Thymus (tissue), 11 donors: ENCODE measurements around the gene PRRX1. TPM values are rescaled to one million over a fixed set of nuclear protein-coding genes. Genes with fewer than 3 reads are reported as not detected.
A peak's percentile ranks its signal among the peaks of the same experiment; 100 is the strongest.

Source experiments
- DNase-seq, 9 donors: peaks; one replicate each; pipeline ENCODE4 v3.0.0-alpha.2; 2013; ENCODE audit warnings: low spot score in 9 of 9, low read depth in 6 of 9, missing footprints in 1 of 9
- H3K27ac ChIP-seq, 2 donors: one replicate each; pipeline ENCODE4 v1.5.1; 2013; ENCODE audit warnings: control low read depth in 1 of 2, low read depth in 1 of 2, low read length in 1 of 2, mild to moderate bottlenecking in 1 of 2, moderate library complexity in 1 of 2
- H3K27me3 ChIP-seq, 2 donors: one replicate each; pipeline ENCODE4 v1.5.1; 2013; ENCODE audit warnings: low read length in 1 of 2; ENCODE audit not compliant: control insufficient read depth in 2 of 2, insufficient read depth in 1 of 2
- H3K36me3 ChIP-seq, 2 donors: one replicate each; pipeline ENCODE4 v1.5.1; 2013; ENCODE audit warnings: low read length in 1 of 2, mild to moderate bottlenecking in 1 of 2, moderate library complexity in 1 of 2; ENCODE audit not compliant: control insufficient read depth in 2 of 2, insufficient read depth in 2 of 2
- H3K4me1 ChIP-seq, 2 donors: one replicate each; pipeline ENCODE4 v1.5.1; 2013; ENCODE audit warnings: low read length in 2 of 2; ENCODE audit not compliant: control insufficient read depth in 2 of 2, insufficient read depth in 2 of 2
- H3K4me3 ChIP-seq, 2 donors: one replicate each; pipeline ENCODE4 v1.5.1; 2013; ENCODE audit warnings: low read length in 2 of 2, control low read depth in 1 of 2, mild to moderate bottlenecking in 1 of 2
- H3K9me3 ChIP-seq, 2 donors: one replicate each; pipeline ENCODE4 v1.5.1; 2013; ENCODE audit warnings: low read length in 1 of 2, mild to moderate bottlenecking in 1 of 2; ENCODE audit not compliant: control insufficient read depth in 2 of 2, insufficient read depth in 1 of 2
- WGBS: extraction: QIAGEN DNeasy Blood & Tissue Kit; methylation state at CpG from one replicate; pipeline ENCODE4 v1.1.7; 2013; 5-methylcytosine and 5-hydroxymethylcytosine counted together
- polyA plus RNA-seq: library from polyadenylated mRNA; stranded (reverse); fragments of 200-250 nt; gene quantifications from one replicate; pipeline ENCODE4 v1.2.3, GENCODE V29; 2013
- total RNA-seq: library from RNA; stranded (reverse); fragments of 120-200 nt; gene quantifications from one replicate; pipeline ENCODE4 v1.2.4, GENCODE V29; 2013
- donor health status: healthy.

Gene PRRX1
- total and polyA plus RNA-seq, 2 donors = 17.1 to 18.3 TPM

DNA sequence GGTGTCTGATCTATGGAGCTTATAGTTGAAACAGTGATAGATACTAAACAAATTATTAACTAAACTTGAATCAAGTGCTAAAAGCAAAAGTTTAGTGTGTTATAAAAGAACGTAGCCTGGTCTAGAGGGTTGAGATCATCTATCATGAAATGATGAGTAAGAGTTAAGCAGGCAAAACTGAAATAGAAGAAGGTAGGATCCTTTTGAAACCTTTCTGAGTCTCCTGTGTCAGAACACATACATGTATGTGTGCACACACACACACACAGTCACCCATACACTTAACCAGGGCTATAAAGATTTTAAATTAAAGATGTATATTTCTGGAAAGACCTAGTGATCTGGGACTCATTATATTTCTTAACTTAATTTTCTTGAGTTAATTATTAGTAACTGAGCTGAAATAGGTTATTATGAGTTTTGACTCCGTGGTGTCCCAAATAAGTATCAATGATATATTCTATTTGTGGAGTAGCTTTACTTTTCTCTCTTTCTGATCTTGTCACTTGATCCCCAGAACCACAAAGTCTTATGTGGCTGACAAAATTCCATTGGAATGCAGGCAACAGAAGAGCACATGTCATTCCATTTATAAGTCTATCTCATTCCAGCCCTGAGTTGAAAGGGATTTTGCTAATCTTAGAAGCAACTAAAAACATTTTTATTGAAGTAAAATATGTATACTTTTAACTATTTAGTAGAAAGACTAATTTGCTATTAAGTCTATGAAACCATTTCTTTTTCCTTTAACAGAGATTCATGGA lies 70.7 kb downstream of the PRRX1 start:
- DNase-seq = no peak
- WGBS = 84% methylated on average over 2 of the region's 2 CpGs
- H3K9me3 ChIP-seq = no peaks in the 10 kb centered on the region

DNA sequence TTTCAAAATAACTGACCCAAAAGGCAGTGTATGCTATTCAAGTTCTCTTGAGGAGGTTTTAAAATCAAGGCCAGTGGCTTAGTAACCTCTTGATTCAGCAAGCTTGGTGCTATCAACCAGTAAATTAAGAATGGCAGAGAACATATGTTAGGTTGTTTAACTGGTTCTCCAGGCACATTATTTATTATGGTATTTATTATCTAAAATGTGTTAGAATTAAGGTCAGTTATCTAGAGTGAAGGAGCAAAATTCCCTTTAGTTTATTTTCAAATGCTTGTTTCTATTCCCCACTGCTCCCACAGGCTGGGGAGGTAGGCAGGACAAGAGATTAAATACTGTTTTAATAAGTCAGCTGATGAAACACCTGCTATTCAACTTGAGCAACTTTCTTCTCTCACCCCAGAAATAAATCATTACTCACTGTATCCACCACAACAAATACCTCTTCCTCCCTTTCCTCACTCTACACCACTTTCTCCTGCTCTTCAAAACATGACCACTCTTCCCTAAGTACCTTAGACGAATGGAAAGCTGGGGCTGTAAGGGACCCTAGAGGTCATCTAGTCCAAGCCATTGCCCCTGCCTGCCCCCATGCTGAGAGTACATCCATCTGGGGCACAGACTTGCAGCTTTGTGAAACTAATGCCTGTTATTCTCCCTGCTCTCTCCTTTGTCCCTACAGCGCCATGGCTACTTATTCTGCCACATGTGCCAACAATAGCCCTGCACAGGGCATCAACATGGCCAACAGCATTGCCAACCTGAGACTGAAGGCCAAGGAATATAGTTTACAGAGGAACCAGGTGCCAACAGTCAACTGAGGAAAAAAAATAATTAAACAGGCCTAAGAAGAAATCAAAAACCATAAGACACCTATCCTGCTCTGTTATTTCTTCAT lies 71.7 kb downstream of the PRRX1 start:
- no peaks in the 10 kb centered on the region for H3K36me3 ChIP-seq
- WGBS = 83% methylated on average over 2 of the region's 2 CpGs
- H3K27ac ChIP-seq = no peak overlapping the region
- H3K9me3 ChIP-seq = no peaks in the 10 kb centered on the region
- no peak for DNase-seq
- no peaks in the 10 kb centered on the region for H3K27me3 ChIP-seq
- H3K4me1 ChIP-seq = no peaks in the 10 kb centered on the region
- no peak overlapping the region for H3K4me3 ChIP-seq

More for the DNA sequence above, 70.7 kb downstream of the PRRX1 start:
- Histone ChIP-seq H3K27ac (no peak overlapping the region), H3K4me1 (no peaks in the 10 kb centered on the region), H3K27me3 (no peaks in the 10 kb centered on the region), H3K4me3 (no peak overlapping the region), H3K36me3 (no peaks in the 10 kb centered on the region)

DNA sequence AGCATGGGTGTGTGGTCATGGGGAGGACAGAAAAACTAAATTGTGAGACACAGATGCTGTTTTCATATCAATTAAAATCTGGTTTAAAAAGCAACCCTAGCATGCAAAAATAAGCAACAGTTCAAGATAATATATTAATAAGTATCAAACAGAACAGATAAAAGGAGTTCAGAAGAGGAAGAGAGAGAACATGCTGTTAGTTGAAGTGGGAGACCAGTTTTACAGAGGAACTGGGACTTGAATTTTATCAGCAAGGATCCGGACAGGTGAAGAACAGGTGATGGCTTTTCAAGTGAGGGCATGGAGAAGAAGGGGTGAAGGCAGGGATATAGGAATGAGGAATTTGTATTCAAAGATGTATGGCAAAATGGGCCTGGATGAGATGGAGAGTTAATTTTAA lies 75.9 kb downstream of the PRRX1 start:
- 98% methylated on average over 1 of the region's 1 CpG for WGBS
- Histone ChIP-seq H3K36me3 (no peaks in the 10 kb centered on the region), H3K9me3 (peaks cover 0 to 7% of the 10 kb centered on the region in 2 donors), H3K4me3 (no peak overlapping the region), H3K27me3 (no peaks in the 10 kb centered on the region), H3K4me1 (no peaks in the 10 kb centered on the region), H3K27ac (no peak overlapping the region)
- no peak for DNase-seq

DNA sequence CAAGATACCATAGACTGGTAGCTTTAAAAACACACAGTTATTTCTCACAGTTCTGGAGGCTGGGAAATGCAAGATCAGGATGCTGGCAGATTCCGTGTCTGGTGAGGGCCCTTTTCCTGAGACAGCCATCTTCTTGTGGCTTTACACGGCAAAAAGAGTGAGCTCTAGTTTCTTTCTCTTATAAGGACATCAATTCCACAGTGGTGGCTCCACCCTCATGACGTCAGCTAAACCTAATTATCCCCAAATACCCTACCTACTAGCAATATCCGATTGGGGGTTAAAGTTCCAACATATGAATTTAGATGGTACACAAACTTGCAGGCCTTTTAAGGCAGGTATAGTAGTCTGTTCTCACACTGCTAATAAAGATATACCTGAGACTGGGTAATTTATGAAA lies 77.7 kb downstream of the PRRX1 start:
- peaks cover 0 to 7% of the 10 kb centered on the region in 2 donors for H3K9me3 ChIP-seq
- DNase-seq = no peak
- 91% methylated on average over 4 of the region's 4 CpGs for WGBS
- H3K36me3 ChIP-seq = no peaks in the 10 kb centered on the region
- H3K27me3 ChIP-seq = no peaks in the 10 kb centered on the region
- H3K4me1 ChIP-seq = no peaks in the 10 kb centered on the region
- no peak overlapping the region for H3K4me3 ChIP-seq
- no peak overlapping the region for H3K27ac ChIP-seq

DNA sequence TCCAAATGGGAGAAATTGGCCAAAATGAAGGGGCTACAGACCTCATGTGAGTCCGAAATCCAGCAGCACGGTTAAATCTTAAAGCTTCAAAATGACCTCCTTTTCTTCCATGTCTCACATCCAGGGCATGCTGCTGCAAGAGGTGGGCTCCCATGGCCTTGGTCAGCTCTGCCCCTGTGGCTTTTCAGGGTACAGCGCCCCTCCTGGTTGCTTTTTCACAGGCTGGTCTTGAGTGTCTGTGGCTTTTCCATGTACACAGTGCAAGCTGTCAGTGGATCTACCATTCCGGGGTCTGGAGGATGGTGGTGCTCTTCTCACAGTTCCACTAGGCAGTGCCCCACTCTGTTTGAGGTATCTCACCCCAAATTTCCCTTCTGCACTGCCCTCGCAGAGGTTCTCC lies 78.7 kb downstream of the PRRX1 start:
- Histone ChIP-seq H3K4me3 (no peak overlapping the region), H3K9me3 (peaks cover 0 to 7% of the 10 kb centered on the region in 2 donors), H3K27me3 (no peaks in the 10 kb centered on the region), H3K36me3 (no peaks in the 10 kb centered on the region), H3K27ac (no peak overlapping the region), H3K4me1 (no peaks in the 10 kb centered on the region)
- no peak for DNase-seq
- WGBS = 94% methylated on average over 5 of the region's 5 CpGs

DNA sequence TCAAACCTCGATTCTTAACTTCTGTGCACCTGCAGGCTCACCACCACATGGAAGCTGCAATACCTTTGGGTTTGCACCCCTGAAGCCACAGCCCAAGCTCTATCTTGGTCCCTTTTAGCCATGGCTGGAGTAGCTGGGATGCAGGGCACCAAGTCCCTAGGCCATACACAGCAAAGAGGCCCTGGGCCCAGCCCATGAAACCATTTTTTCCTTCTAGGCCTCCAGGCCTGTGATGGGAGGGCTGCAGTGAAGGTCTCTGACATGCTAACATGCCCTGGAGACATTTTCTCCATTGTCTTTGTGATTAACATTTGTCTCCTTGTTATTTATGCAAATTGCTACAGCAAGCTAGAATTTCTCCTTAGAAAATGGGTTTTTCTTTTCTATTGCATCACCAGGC lies 79.2 kb downstream of the PRRX1 start:
- peaks cover 0 to 7% of the 10 kb centered on the region in 2 donors for H3K9me3 ChIP-seq
- 92% methylated on average over 1 of the region's 1 CpG for WGBS
- no peaks in the 10 kb centered on the region for H3K4me1 ChIP-seq
- no peaks in the 10 kb centered on the region for H3K27me3 ChIP-seq
- no peaks in the 10 kb centered on the region for H3K36me3 ChIP-seq
- no peak overlapping the region for H3K4me3 ChIP-seq
- H3K27ac ChIP-seq = no peak overlapping the region
- DNase-seq = no peak

DNA sequence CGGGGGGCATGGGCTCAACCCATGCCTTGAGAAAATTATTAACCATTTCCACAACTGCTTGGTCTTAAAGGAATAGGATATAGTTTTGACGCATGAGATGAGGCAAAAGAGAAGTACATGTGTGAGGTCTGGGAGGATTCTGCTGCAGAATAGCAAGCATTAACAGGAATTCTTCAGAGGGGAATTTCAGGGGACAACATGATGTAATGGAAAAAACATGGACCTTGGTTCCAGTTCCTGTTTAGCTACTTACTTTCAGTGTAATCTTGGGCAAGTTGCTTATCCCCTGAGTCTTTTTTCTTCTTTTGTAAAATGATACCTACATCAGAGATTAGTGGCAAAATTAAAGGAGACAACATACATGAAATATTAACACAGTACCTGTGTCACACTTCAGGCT lies 85.6 kb downstream of the PRRX1 start:
- peak overlapping the region in 1 of 2 donors; percentile 40 for H3K27ac ChIP-seq
- WGBS = 80% methylated on average over 2 of the region's 2 CpGs
- no peak overlapping the region for H3K4me3 ChIP-seq
- no peaks in the 10 kb centered on the region for H3K27me3 ChIP-seq
- peak in 2 of 9 donors; percentile 1 to 7 for DNase-seq
- H3K36me3 ChIP-seq = no peaks in the 10 kb centered on the region
- no peaks in the 10 kb centered on the region for H3K9me3 ChIP-seq
- H3K4me1 ChIP-seq = no peaks in the 10 kb centered on the region

DNA sequence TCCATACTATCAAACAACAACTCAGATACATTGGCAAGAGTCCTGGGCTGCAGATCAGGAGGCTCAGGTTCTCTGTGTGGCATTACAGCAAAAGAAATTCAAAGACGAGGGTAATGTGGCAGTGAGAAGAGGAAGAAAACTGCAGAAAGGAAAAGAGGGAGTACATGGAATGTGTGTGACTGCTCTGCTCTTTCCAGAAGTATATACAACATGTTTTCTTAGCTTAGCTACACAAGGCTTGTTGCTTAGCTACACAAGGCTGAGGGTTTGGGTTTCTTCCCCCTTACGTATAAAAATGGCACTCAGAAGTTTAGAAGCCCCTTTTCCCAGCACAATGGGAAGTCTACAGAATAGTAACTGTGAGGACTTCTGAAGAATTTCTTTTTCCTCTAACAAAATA lies 86.0 kb downstream of the PRRX1 start:
- no peaks in the 10 kb centered on the region for H3K36me3 ChIP-seq
- DNase-seq = no peak
- no peaks in the 10 kb centered on the region for H3K27me3 ChIP-seq
- no peaks in the 10 kb centered on the region for H3K9me3 ChIP-seq
- WGBS = 65% methylated on average over 2 of the region's 2 CpGs
- no peak overlapping the region for H3K4me3 ChIP-seq
- H3K4me1 ChIP-seq = no peaks in the 10 kb centered on the region
- H3K27ac ChIP-seq = peak overlapping the region in 1 of 2 donors; percentile 40

DNA sequence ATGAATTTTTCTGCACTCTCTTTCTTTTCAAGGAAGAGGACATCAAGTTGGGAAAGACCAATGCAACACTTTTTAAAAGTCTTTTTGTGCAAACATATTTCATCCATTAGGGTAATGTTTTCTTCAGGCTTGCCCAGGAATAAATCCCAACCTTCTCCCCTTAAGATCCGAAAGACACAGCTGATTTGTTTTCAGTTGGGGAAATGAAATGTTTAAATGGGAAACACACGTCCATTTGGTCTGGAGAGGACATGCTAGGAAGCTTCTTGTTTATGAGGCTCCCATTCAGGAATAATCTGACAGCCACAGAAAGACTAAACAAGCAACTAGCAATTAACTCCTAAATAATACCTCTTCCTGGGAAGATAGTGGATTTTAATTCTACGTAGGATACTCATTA lies 91.9 kb downstream of the PRRX1 start:
- H3K27ac ChIP-seq = no peak overlapping the region
- no peak for DNase-seq
- H3K9me3 ChIP-seq = no peaks in the 10 kb centered on the region
- no peak overlapping the region for H3K4me3 ChIP-seq
- WGBS = 81% methylated on average over 3 of the region's 3 CpGs
- no peaks in the 10 kb centered on the region for H3K27me3 ChIP-seq
- H3K4me1 ChIP-seq = no peaks in the 10 kb centered on the region
- no peaks in the 10 kb centered on the region for H3K36me3 ChIP-seq
